HepG2 (cell line): ENCODE data around the gene DYNC1I2. TPM values are rescaled to one million over a fixed set of nuclear protein-coding genes. Genes with fewer than 3 reads are reported as not detected.

Experiments
- ATM ChIP-seq: fragments of 450-650 bp; IDR thresholded peaks from 2 replicates; pipeline ENCODE4 v1.7.1; 2017; ENCODE audit warnings: mild to moderate bottlenecking, borderline replicate concordance
- CHCHD3 ChIP-seq: sonication (generic); formaldehyde crosslinking; IDR thresholded peaks from 2 replicates; pipeline ENCODE4 v1.8.0; 2022; ENCODE audit warnings: mild to moderate bottlenecking, missing genetic modification reagents, moderate library complexity
- CREM ChIP-seq, 2 experiments: sonication (generic) in 1 of 2; formaldehyde crosslinking in 1 of 2; IDR thresholded peaks; 2 replicates each; pipeline versions ENCODE4 v1.4.0 to v1.6.1; 2016 to 2020; ENCODE audit warnings: antibody characterized with exemption in 1 of 2, mild to moderate bottlenecking in 1 of 2, missing genetic modification reagents in 1 of 2
- DNMT3B ChIP-seq: conservative IDR thresholded peaks from 2 replicates; pipeline ENCODE4 v1.6.1; 2016; ENCODE audit warnings: missing biosample characterization, control low read depth
- GTF2F1 ChIP-seq: fragments of 150-350 bp; IDR thresholded peaks from 2 replicates; pipeline ENCODE4 v1.6.1; 2014; ENCODE audit warnings: low read length
- HMG20A ChIP-seq: IDR thresholded peaks from 2 replicates; pipeline ENCODE4 v1.6.1; 2016; ENCODE audit warnings: borderline replicate concordance
- HOXA3 ChIP-seq: sonication (generic); formaldehyde crosslinking; IDR thresholded peaks from 2 replicates; pipeline ENCODE4 v1.5.0; 2020; ENCODE audit warnings: missing genetic modification reagents
- HOXD1 ChIP-seq: sonication (generic); formaldehyde crosslinking; IDR thresholded peaks from 2 replicates; pipeline ENCODE4 v1.5.0; 2020; ENCODE audit warnings: missing genetic modification reagents
- IRF1 ChIP-seq: sonication (generic); formaldehyde crosslinking; IDR thresholded peaks from 2 replicates; pipeline ENCODE4 v1.4.0; 2020; ENCODE audit warnings: low read depth, mild to moderate bottlenecking, missing genetic modification reagents
- KDM3A ChIP-seq: IDR thresholded peaks from 2 replicates; pipeline ENCODE4 v1.6.1; 2018; ENCODE audit warnings: low read depth, missing compliant biosample characterization
- KLF9 ChIP-seq: IDR thresholded peaks from 2 replicates; pipeline ENCODE4 v1.6.1; 2016; ENCODE audit warnings: low read depth
- NCOR1 ChIP-seq: fragments of 200-600 bp; sonication (generic); IDR thresholded peaks from 2 replicates; pipeline ENCODE4 v1.7.0; 2017; ENCODE audit warnings: antibody characterized with exemption, low read length, borderline replicate concordance
- NFE2 ChIP-seq: sonication (generic); formaldehyde crosslinking; IDR thresholded peaks from 2 replicates; pipeline ENCODE4 v1.4.0; 2020; ENCODE audit warnings: missing genetic modification reagents
- NR2C2 ChIP-seq: sonication (generic); formaldehyde crosslinking; IDR thresholded peaks from 2 replicates; pipeline ENCODE4 v1.4.0; 2020; ENCODE audit warnings: missing genetic modification reagents, mild to moderate bottlenecking, moderate library complexity, borderline replicate concordance
- POLR2AphosphoS2 ChIP-seq: IDR thresholded peaks from 2 replicates; pipeline ENCODE4 v1.6.1; 2011; ENCODE audit warnings: low read depth, low read length, improper control_type of control experiment
- RXRB ChIP-seq: IDR thresholded peaks from 2 replicates; pipeline ENCODE4 v1.6.1; 2016; ENCODE audit warnings: borderline replicate concordance, missing genetic modification reagents, missing compliant biosample characterization
- THRA ChIP-seq: sonication (generic); formaldehyde crosslinking; IDR thresholded peaks from 2 replicates; pipeline ENCODE4 v1.4.0; 2020; ENCODE audit warnings: missing genetic modification reagents, borderline replicate concordance
- TOPORS ChIP-seq: sonication (generic); formaldehyde crosslinking; IDR thresholded peaks from 2 replicates; pipeline ENCODE4 v1.8.0; 2023; ENCODE audit warnings: mild to moderate bottlenecking, missing genetic modification reagents
- U2AF2 ChIP-seq: fragments of 200-400 bp; formaldehyde crosslinking; IDR thresholded peaks from 2 replicates; pipeline ENCODE4 v1.6.1; 2017; ENCODE audit warnings: low read depth, mild to moderate bottlenecking, low read length
- XBP1 ChIP-seq: sonication (generic); formaldehyde crosslinking; IDR thresholded peaks from 2 replicates; pipeline ENCODE4 v1.5.0; 2020; ENCODE audit warnings: missing genetic modification reagents
- ZFP36L1 ChIP-seq: sonication (generic); formaldehyde crosslinking; IDR thresholded peaks from 2 replicates; pipeline ENCODE4 v1.8.0; 2022; ENCODE audit warnings: mild to moderate bottlenecking, missing genetic modification reagents, moderate library complexity
- ZNF296 ChIP-seq: sonication (generic); formaldehyde crosslinking; conservative IDR thresholded peaks from 2 replicates; pipeline ENCODE4 v1.5.0; 2020; ENCODE audit warnings: mild to moderate bottlenecking, missing genetic modification reagents
- ZNF331 ChIP-seq: sonication (generic); formaldehyde crosslinking; IDR thresholded peaks from 2 replicates; pipeline ENCODE4 v1.4.0; 2020; ENCODE audit warnings: missing genetic modification reagents
- ZNF33A ChIP-seq: sonication (generic); formaldehyde crosslinking; IDR thresholded peaks from 2 replicates; pipeline ENCODE4 v1.5.1; 2020; ENCODE audit warnings: missing genetic modification reagents, mild to moderate bottlenecking, moderate library complexity, borderline replicate concordance
- ZNF367 ChIP-seq: sonication (generic); formaldehyde crosslinking; IDR thresholded peaks from 2 replicates; pipeline ENCODE4 v1.4.0; 2020; ENCODE audit warnings: missing genetic modification reagents, borderline replicate concordance
- ZNF614 ChIP-seq: IDR thresholded peaks from 2 replicates; pipeline ENCODE4 v1.6.1; 2018; ENCODE audit warnings: missing biosample characterization, missing genetic modification reagents, inconsistent platforms, borderline replicate concordance
- ZNF772 ChIP-seq: sonication (generic); formaldehyde crosslinking; IDR thresholded peaks from 2 replicates; pipeline ENCODE4 v1.5.0; 2020; ENCODE audit warnings: mild to moderate bottlenecking, missing genetic modification reagents
- ZNF788 ChIP-seq: sonication (generic); formaldehyde crosslinking; IDR thresholded peaks from 2 replicates; pipeline ENCODE4 v1.5.0; 2020; ENCODE audit warnings: mild to moderate bottlenecking, missing genetic modification reagents, borderline replicate concordance
- polyA plus RNA-seq, 8 experiments: library from polyadenylated mRNA; depleted of rRNA in 3 of 8; stranded (reverse) in 7 of 8; unstranded in 1 of 8; fragments of >200 nt; fragmentation: Illumina TruSeq in 4 of 8; extraction: Trizol in 4 of 8; gene quantifications; 2 replicates each; pipeline versions ENCODE4 v1.2.1 to v1.2.3, GENCODE V29; 2011 to 2016; ENCODE audit warnings: low read depth in 4 of 8, missing spikeins in 1 of 8, mixed read lengths in 1 of 8; ENCODE audit not compliant: insufficient read depth in 1 of 8
- total RNA-seq, 5 experiments: library from RNA; depleted of rRNA; stranded (reverse); fragments of >200 nt; fragmentation: Illumina TruSeq; extraction: Trizol; gene quantifications; 2 replicates each; pipeline ENCODE4 v1.2.3, GENCODE V29; 2016; ENCODE audit warnings: low read depth in 1 of 5
- TF ChIP-seq, protein P1 (sequence below): fragments of 450-650 bp; IDR thresholded peaks from 2 replicates; pipeline ENCODE4 v1.6.1; 2016

Gene DYNC1I2
- total and polyA plus RNA-seq, 2 of the 13 experiments (the other 11 are each of a cell fraction or from before 2014, with no cell fraction given): 84.0 to 99.8 TPM

DNA sequence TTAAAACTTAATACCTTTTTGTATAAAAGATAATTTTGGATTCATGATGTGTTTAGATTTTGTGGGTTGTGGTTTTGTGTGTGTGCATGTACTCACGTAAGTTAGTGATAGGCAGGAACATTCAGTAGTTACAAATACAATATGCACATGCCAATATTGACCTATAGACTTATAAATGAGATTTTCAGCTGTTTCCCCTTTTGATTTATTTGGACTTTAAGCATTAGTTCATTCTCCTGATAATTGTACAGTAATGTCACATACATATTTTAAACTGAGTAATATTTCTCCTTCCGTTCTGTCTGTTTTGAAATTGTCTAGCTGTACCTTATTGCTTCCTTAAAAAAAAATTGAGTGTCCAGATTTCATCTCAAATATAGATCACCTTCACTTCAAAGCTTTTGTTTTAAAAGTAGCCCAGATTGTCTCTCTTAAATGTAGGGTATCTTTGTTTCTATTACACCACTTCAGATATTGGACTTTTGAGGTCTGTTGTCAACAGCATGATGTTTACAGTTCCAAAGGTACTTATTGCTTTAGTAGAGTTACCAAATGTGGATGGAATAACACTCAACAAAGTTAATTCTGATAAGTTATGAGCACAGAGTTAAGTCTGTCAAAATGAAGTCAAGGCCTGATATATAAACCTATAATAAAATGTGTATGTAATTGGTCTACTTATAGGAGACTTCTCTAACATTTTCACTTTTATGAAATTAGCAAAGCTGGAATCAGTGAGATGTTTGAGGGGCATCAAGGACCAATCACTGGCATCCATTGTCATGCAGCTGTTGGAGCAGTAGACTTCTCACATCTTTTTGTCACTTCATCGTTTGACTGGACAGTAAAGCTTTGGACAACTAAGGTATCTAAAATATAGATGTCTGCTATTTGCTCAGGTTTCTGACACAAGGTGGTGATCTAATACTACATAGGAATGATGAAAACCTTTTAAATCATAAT, 42.0 kb downstream of the DYNC1I2 start (continued):
- TF ChIP-seq CREM (IDR thresholded peaks at IDR 0.05): peak; percentile 90
- no peak for TF ChIP-seq CREM (CRISPR knock-in tag; IDR thresholded peaks at IDR 0.05)
- TF ChIP-seq, protein P1, sequence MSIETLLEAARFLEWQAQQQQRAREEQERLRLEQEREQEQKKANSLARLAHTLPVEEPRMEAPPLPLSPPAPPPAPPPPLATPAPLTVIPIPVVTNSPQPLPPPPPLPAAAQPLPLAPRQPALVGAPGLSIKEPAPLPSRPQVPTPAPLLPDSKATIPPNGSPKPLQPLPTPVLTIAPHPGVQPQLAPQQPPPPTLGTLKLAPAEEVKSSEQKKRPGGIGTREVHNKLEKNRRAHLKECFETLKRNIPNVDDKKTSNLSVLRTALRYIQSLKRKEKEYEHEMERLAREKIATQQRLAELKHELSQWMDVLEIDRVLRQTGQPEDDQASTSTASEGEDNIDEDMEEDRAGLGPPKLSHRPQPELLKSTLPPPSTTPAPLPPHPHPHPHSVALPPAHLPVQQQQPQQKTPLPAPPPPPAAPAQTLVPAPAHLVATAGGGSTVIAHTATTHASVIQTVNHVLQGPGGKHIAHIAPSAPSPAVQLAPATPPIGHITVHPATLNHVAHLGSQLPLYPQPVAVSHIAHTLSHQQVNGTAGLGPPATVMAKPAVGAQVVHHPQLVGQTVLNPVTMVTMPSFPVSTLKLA: no peak
- TF ChIP-seq ZNF33A (CRISPR knock-in tag): no peak
- no peak for TF ChIP-seq KLF9 (CRISPR knock-in tag)
- TF ChIP-seq NCOR1: peak; percentile 98
- peak; percentile 83 for TF ChIP-seq HMG20A (CRISPR knock-in tag)
- no peak for TF ChIP-seq GTF2F1
- no peak for TF ChIP-seq DNMT3B (CRISPR knock-in tag)
- TF ChIP-seq ZNF367 (CRISPR knock-in tag): no peak
- no peak for TF ChIP-seq ZFP36L1 (CRISPR knock-in tag)
- no peak for TF ChIP-seq KDM3A
- no peak for TF ChIP-seq ZNF772 (CRISPR knock-in tag)
- no peak for TF ChIP-seq NFE2
- no peak for TF ChIP-seq ATM
- peak; percentile 59; the same call in 1 of the 2 replicates for TF ChIP-seq NR2C2 (CRISPR knock-in tag)
- TF ChIP-seq POLR2AphosphoS2: no peak
- TF ChIP-seq HOXA3 (CRISPR knock-in tag): no peak
- peak; percentile 22; the same call in 1 of the 2 replicates for TF ChIP-seq THRA
- TF ChIP-seq HOXD1 (CRISPR knock-in tag): no peak
- TF ChIP-seq ZNF614 (CRISPR knock-in tag): peak; percentile 34; the same call in 1 of the 2 replicates
- no peak for TF ChIP-seq XBP1 (CRISPR knock-in tag)
- TF ChIP-seq CHCHD3: no peak
- no peak for TF ChIP-seq IRF1 (CRISPR knock-in tag)
- no peak for TF ChIP-seq ZNF331 (CRISPR knock-in tag)
- TF ChIP-seq U2AF2: no peak
- TF ChIP-seq ZNF788: no peak
- no peak for TF ChIP-seq ZNF296 (CRISPR knock-in tag)
- peak; percentile 58 for TF ChIP-seq RXRB (CRISPR knock-in tag)
- no peak for TF ChIP-seq TOPORS (CRISPR knock-in tag)
